Osteoblast (primary cell): Measurements from ENCODE around the gene RPAP3. TPM values are rescaled to one million over a fixed set of nuclear protein-coding genes. Genes with fewer than 3 reads are reported as not detected.
A peak's percentile ranks its signal among the peaks of the same experiment; 100 is the strongest.

ENCODE experiments used
- DNase-seq: peaks from one replicate; pipeline ENCODE4 v3.0.0; 2011; ENCODE audit warnings: low spot score, mixed read lengths; ENCODE audit not compliant: insufficient read length; ENCODE audit errors: missing footprints
- H2AFZ ChIP-seq: 2 replicates; pipeline ENCODE4 v1.6.0; 2011; ENCODE audit warnings: mild to moderate bottlenecking, low read length
- H3K27ac ChIP-seq: 2 replicates; pipeline ENCODE4 v1.5.1; 2011; ENCODE audit warnings: mild to moderate bottlenecking, low read depth, low read length, moderate library complexity
- H3K27me3 ChIP-seq: 2 replicates; pipeline ENCODE4 v1.6.0; 2012; ENCODE audit warnings: mild to moderate bottlenecking, control low read depth, inconsistent platforms, low read length, moderate library complexity; ENCODE audit not compliant: insufficient read depth
- H3K36me3 ChIP-seq: 2 replicates; pipeline ENCODE4 v1.5.1; 2011; ENCODE audit warnings: mild to moderate bottlenecking, low read length, control low read depth, moderate library complexity; ENCODE audit not compliant: insufficient read depth
- H3K4me1 ChIP-seq: 2 replicates; pipeline ENCODE4 v1.5.1; 2011; ENCODE audit warnings: mild to moderate bottlenecking, low read length, control low read depth, moderate library complexity; ENCODE audit not compliant: insufficient read depth
- H3K4me2 ChIP-seq: 2 replicates; pipeline ENCODE4 v1.6.0; 2011; ENCODE audit warnings: mild to moderate bottlenecking, low read length; ENCODE audit not compliant: insufficient read depth
- H3K4me3 ChIP-seq: fragments of 200-600 bp; sonication (generic); 3 replicates; pipeline ENCODE4 v1.5.1; 2012; ENCODE audit warnings: mild to moderate bottlenecking, low read length, inconsistent platforms; ENCODE audit not compliant: insufficient read depth
- H3K79me2 ChIP-seq: 2 replicates; pipeline ENCODE4 v1.6.0; 2012; ENCODE audit warnings: mild to moderate bottlenecking, low read length, control low read depth, inconsistent platforms; ENCODE audit not compliant: insufficient read depth
- H3K9me3 ChIP-seq: 2 replicates; pipeline ENCODE4 v1.5.1; 2011; ENCODE audit warnings: low read depth, low read length, control low read depth
- H4K20me1 ChIP-seq: 2 replicates; pipeline ENCODE4 v1.6.0; 2012; ENCODE audit warnings: mild to moderate bottlenecking, low read length, control low read depth; ENCODE audit not compliant: insufficient read depth
- CTCF ChIP-seq: IDR thresholded peaks from 2 replicates; pipeline ENCODE4 v1.5.1; 2011; ENCODE audit warnings: mild to moderate bottlenecking, low read depth, low read length, moderate library complexity; ENCODE audit errors: extremely low read depth
- total RNA-seq: library from RNA; depleted of rRNA; stranded (reverse); fragments of >200 nt; gene quantifications from 2 replicates; pipeline ENCODE4 v1.2.3, GENCODE V29; 2012

Gene RPAP3
- total RNA-seq, 1 donor: 15.6 TPM

- DNase-seq: no peak
- Histone ChIP-seq H3K36me3 (no peaks in the 10 kb centered on the region), H3K4me2 (peak overlapping the region; percentile 78), H4K20me1 (no peaks in the 10 kb centered on the region), H3K27ac (no peak overlapping the region), H3K4me3 (peak overlapping the region; percentile 59), H3K27me3 (no peaks in the 10 kb centered on the region), H2AFZ (no peak overlapping the region), H3K79me2 (no peaks in the 10 kb centered on the region), H3K9me3 (no peaks in the 10 kb centered on the region), H3K4me1 (peaks cover 19% of the 10 kb centered on the region)
- no peak for TF ChIP-seq CTCF
Measured at GRCh38 chr12:47715877-47716548, 10.2 kb upstream of the RPAP3 start.

- H3K4me2 ChIP-seq: peak overlapping the region; percentile 78
- peak overlapping the region; percentile 59 for H3K4me3 ChIP-seq
- no peaks in the 10 kb centered on the region for H3K27me3 ChIP-seq
- no peaks in the 10 kb centered on the region for H3K9me3 ChIP-seq
- DNase-seq: peak; percentile 84
- H3K4me1 ChIP-seq: peaks cover 19% of the 10 kb centered on the region
- no peaks in the 10 kb centered on the region for H3K79me2 ChIP-seq
- no peaks in the 10 kb centered on the region for H4K20me1 ChIP-seq
- peak overlapping the region; percentile 43 for H2AFZ ChIP-seq
- no peaks in the 10 kb centered on the region for H3K36me3 ChIP-seq
- no peak overlapping the region for H3K27ac ChIP-seq
- TF ChIP-seq CTCF: peak; percentile 90
Measured at GRCh38 chr12:47715393-47715876, 9.6 kb upstream of the RPAP3 start.

- no peaks in the 10 kb centered on the region for H3K36me3 ChIP-seq
- peaks cover 19% of the 10 kb centered on the region for H3K4me1 ChIP-seq
- H4K20me1 ChIP-seq: no peaks in the 10 kb centered on the region
- DNase-seq: no peak
- no peaks in the 10 kb centered on the region for H3K79me2 ChIP-seq
- no peak overlapping the region for H3K4me3 ChIP-seq
- no peak overlapping the region for H2AFZ ChIP-seq
- peak overlapping the region; percentile 78 for H3K4me2 ChIP-seq
- no peak overlapping the region for H3K27ac ChIP-seq
- H3K9me3 ChIP-seq: no peaks in the 10 kb centered on the region
- H3K27me3 ChIP-seq: no peaks in the 10 kb centered on the region
- no peak for TF ChIP-seq CTCF
Measured at GRCh38 chr12:47714826-47715386, 9.1 kb upstream of the RPAP3 start.

GRCh38 chr12:47712171-47712570, 6.3 kb upstream of the RPAP3 start:
- no peaks in the 10 kb centered on the region for H3K9me3 ChIP-seq
- H3K4me2 ChIP-seq: no peak overlapping the region
- H3K79me2 ChIP-seq: peaks cover 6% of the 10 kb centered on the region
- no peaks in the 10 kb centered on the region for H3K27me3 ChIP-seq
- peaks cover 12% of the 10 kb centered on the region for H3K4me1 ChIP-seq
- TF ChIP-seq CTCF: no peak
- H3K27ac ChIP-seq: no peak overlapping the region
- no peak overlapping the region for H3K4me3 ChIP-seq
- no peak for DNase-seq
- no peak overlapping the region for H2AFZ ChIP-seq
- no peaks in the 10 kb centered on the region for H3K36me3 ChIP-seq
- H4K20me1 ChIP-seq: no peaks in the 10 kb centered on the region
